GOT3 (cell line): ENCODE measurements around the gene SDHD.

Experiments
- DNase-seq: peaks from one replicate; lab custom pipeline; 2025; ENCODE audit warnings: mixed read lengths; lab: John Stamatoyannopoulos, UW

The SDHD gene

GRCh38 chr11:112103446-112103845 lies 16.8 kb downstream of the SDHD start:
- DNase-seq: no peak

GRCh38 chr11:112106070-112106469 lies 19.4 kb downstream of the SDHD start:
- DNase-seq: no peak

- DNase-seq: no peak
Observed at GRCh38 chr11:112113539-112114457, 27.1 kb downstream of the SDHD start.

GRCh38 chr11:112114460-112114859 lies 27.8 kb downstream of the SDHD start:
- no peak for DNase-seq

- no peak for DNase-seq
Observed at GRCh38 chr11:112115386-112115785, 28.7 kb downstream of the SDHD start.

GRCh38 chr11:112118176-112118575 lies 31.5 kb downstream of the SDHD start:
- no peak for DNase-seq

- no peak for DNase-seq
Observed at GRCh38 chr11:112121981-112122615, 35.4 kb downstream of the SDHD start.

GRCh38 chr11:112123129-112123528 lies 36.5 kb downstream of the SDHD start:
- no peak for DNase-seq

GRCh38 chr11:112127056-112127455 lies 40.4 kb downstream of the SDHD start:
- no peak for DNase-seq

- DNase-seq: no peak
Observed at GRCh38 chr11:112128483-112129121, 41.9 kb downstream of the SDHD start.

- no peak for DNase-seq
Observed at GRCh38 chr11:112129656-112130055, 43.0 kb downstream of the SDHD start.

GRCh38 chr11:112132737-112133136 lies 46.1 kb downstream of the SDHD start:
- DNase-seq: no peak

GRCh38 chr11:112134473-112134872 lies 47.8 kb downstream of the SDHD start:
- DNase-seq: no peak

- DNase-seq: no peak
Observed at GRCh38 chr11:112143597-112143996, 56.9 kb downstream of the SDHD start.
